Smooth muscle cell (in vitro differentiated cells): ENCODE measurements around the gene DPY19L3. TPM values are rescaled to one million over a fixed set of nuclear protein-coding genes. Genes with fewer than 3 reads are reported as not detected.

Experiments
- DNase-seq: peaks from one replicate; lab custom pipeline; 2025; ENCODE audit not compliant: unreplicated experiment; lab: John Stamatoyannopoulos, UW
- H2AFZ ChIP-seq: fragments of 200-600 bp; sonication (generic); 2 replicates; pipeline ENCODE4 v1.6.0; 2016; ENCODE audit warnings: antibody characterized with exemption, low read depth, mild to moderate bottlenecking
- H3F3A ChIP-seq: fragments of 200-600 bp; sonication (generic); 2 replicates; pipeline ENCODE4 v1.6.0; 2017; ENCODE audit warnings: antibody characterized with exemption, low read depth
- H3K27ac ChIP-seq: fragments of 200-600 bp; sonication (generic); 2 replicates; pipeline ENCODE4 v1.5.1; 2016; ENCODE audit warnings: low read depth, mild to moderate bottlenecking
- H3K27me3 ChIP-seq: fragments of 200-600 bp; sonication (generic); 2 replicates; pipeline ENCODE4 v1.6.1; 2016; ENCODE audit warnings: low read depth, mild to moderate bottlenecking
- H3K36me3 ChIP-seq: fragments of 200-600 bp; sonication (generic); 2 replicates; pipeline ENCODE4 v1.5.1; 2016; ENCODE audit warnings: low read depth
- H3K4me1 ChIP-seq: fragments of 200-600 bp; sonication (generic); 2 replicates; pipeline ENCODE4 v1.5.1; 2016; ENCODE audit warnings: low read depth
- H3K4me2 ChIP-seq: fragments of 200-600 bp; sonication (generic); 2 replicates; pipeline ENCODE4 v1.6.0; 2016; ENCODE audit warnings: mild to moderate bottlenecking
- H3K4me3 ChIP-seq: fragments of 200-600 bp; sonication (generic); 2 replicates; pipeline ENCODE4 v1.5.1; 2016; ENCODE audit warnings: mild to moderate bottlenecking
- H3K79me2 ChIP-seq: fragments of 200-600 bp; sonication (generic); 2 replicates; pipeline ENCODE4 v1.6.0; 2016; ENCODE audit warnings: low read depth, mild to moderate bottlenecking
- H3K9ac ChIP-seq: fragments of 200-600 bp; sonication (generic); 2 replicates; pipeline ENCODE4 v1.6.0; 2016; ENCODE audit warnings: low read depth
- H3K9me3 ChIP-seq: fragments of 200-600 bp; sonication (generic); replicated peaks from 2 replicates; pipeline ENCODE4 v1.5.1; 2016; ENCODE audit warnings: low read depth
- H4K20me1 ChIP-seq: fragments of 200-600 bp; sonication (generic); 2 replicates; pipeline ENCODE4 v1.6.0; 2016; ENCODE audit warnings: low read depth
- WGBS: methylation state at CpG from one replicate; pipeline ENCODE4 v1.1.7; 2016; ENCODE audit warnings: low lambda C conversion rate; 5-methylcytosine and 5-hydroxymethylcytosine counted together
- polyA plus RNA-seq: library from polyadenylated mRNA; unstranded; fragments of >200 nt; fragmentation: Nextera tagmentation; extraction: Ambion mirVana; gene quantifications from 2 replicates; pipeline ENCODE4 v1.2.1, GENCODE V29; 2016
- total RNA-seq: library from RNA; depleted of rRNA; stranded (reverse); fragments of >200 nt; gene quantifications from 2 replicates; pipeline ENCODE4 v1.2.3, GENCODE V29; 2014
- TF ChIP-seq, protein P1 (sequence below): fragments of 200-600 bp; sonication (generic); IDR thresholded peaks from 2 replicates; pipeline ENCODE4 v1.5.1; 2017; ENCODE audit warnings: borderline replicate concordance, mild to moderate bottlenecking, antibody characterized with exemption; ENCODE audit not compliant: insufficient read depth, poor library complexity, severe bottlenecking

The DPY19L3 gene
- total and polyA plus RNA-seq, 2 experiments from 2014 or later, result 5.8 to 50.0 TPM

DNA sequence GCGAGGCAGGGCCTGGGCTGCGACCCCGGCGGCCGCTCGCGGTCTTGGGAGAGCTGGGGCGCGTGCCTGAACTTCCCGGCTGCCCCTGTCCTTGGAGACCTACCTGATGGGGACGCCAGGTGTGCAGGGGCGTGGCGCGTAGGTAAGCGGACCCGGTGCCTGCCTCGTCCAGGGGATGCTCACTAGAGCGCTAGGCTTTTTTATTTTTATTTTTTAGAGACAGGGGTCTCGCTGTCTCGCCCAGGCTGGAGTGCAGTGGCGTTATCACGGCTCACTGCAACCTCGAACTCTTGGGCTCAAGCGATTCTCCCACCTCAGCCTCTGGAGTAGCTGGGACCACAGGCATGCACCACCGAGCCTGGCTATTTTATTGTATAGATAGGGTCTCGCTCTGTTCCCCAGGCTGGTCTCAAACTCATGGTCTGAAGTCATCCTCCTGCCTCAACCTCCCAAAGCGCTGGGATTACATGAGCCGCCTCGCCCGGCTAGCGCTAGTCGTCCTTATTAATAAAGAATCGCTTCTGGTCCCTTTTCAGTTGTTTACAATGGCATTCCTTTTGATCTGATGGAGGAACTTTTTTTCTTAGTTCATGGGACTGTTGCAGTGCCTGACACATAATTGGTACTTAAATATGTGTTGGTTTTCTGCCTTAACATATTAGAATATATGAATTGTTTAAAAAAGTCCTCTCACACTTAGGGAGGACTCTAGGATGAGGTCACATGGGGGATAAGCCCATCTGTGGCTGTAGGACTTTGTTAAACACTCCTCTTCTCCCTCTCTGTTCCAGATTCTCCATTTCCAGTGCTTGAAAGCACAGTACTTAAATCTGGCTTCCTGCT lies 812 bp downstream of the DPY19L3 start:
- H3K4me2 ChIP-seq, result peak overlapping the region; percentile 97
- H3K9me3 ChIP-seq, result no peaks in the 10 kb centered on the region
- no peaks in the 10 kb centered on the region for H3K27me3 ChIP-seq
- 3% methylated on average over 25 of the region's 33 CpGs for WGBS
- H2AFZ ChIP-seq, result peak overlapping the region; percentile 54
- TF ChIP-seq, protein P1, sequence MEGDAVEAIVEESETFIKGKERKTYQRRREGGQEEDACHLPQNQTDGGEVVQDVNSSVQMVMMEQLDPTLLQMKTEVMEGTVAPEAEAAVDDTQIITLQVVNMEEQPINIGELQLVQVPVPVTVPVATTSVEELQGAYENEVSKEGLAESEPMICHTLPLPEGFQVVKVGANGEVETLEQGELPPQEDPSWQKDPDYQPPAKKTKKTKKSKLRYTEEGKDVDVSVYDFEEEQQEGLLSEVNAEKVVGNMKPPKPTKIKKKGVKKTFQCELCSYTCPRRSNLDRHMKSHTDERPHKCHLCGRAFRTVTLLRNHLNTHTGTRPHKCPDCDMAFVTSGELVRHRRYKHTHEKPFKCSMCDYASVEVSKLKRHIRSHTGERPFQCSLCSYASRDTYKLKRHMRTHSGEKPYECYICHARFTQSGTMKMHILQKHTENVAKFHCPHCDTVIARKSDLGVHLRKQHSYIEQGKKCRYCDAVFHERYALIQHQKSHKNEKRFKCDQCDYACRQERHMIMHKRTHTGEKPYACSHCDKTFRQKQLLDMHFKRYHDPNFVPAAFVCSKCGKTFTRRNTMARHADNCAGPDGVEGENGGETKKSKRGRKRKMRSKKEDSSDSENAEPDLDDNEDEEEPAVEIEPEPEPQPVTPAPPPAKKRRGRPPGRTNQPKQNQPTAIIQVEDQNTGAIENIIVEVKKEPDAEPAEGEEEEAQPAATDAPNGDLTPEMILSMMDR, result no peak
- peaks cover 24% of the 10 kb centered on the region for H3K4me1 ChIP-seq
- peak overlapping the region; percentile 17 for H3K27ac ChIP-seq
- peaks cover 11% of the 10 kb centered on the region for H3K79me2 ChIP-seq
- H3K4me3 ChIP-seq, result peak overlapping the region; percentile 95
- peak overlapping the region; percentile 72 for H3K9ac ChIP-seq
- DNase-seq, result no peak
- H3K36me3 ChIP-seq, result peaks cover 18% of the 10 kb centered on the region
- peaks cover 4% of the 10 kb centered on the region for H3F3A ChIP-seq
- H4K20me1 ChIP-seq, result no peaks in the 10 kb centered on the region

GRCh38 chr19:32407004-32407992 lies 1.7 kb downstream of the DPY19L3 start:
- peaks cover 11% of the 10 kb centered on the region for H3K79me2 ChIP-seq
- H3K4me1 ChIP-seq, result peaks cover 24% of the 10 kb centered on the region
- H3K27me3 ChIP-seq, result no peaks in the 10 kb centered on the region
- H3F3A ChIP-seq, result peaks cover 4% of the 10 kb centered on the region
- TF ChIP-seq, protein P1, result no peak
- peak overlapping the region; percentile 17 for H3K27ac ChIP-seq
- H3K4me2 ChIP-seq, result peak overlapping the region; percentile 97
- peak overlapping the region; percentile 95 for H3K4me3 ChIP-seq
- no peaks in the 10 kb centered on the region for H4K20me1 ChIP-seq
- H3K9ac ChIP-seq, result no peak overlapping the region
- H3K36me3 ChIP-seq, result peaks cover 25% of the 10 kb centered on the region
- no peaks in the 10 kb centered on the region for H3K9me3 ChIP-seq
- 79% methylated on average over 19 of the region's 19 CpGs for WGBS
- no peak overlapping the region for H2AFZ ChIP-seq
- DNase-seq, result no peak

GRCh38 chr19:32415246-32415645 lies 9.7 kb downstream of the DPY19L3 start:
- Histone ChIP-seq H4K20me1 (no peaks in the 10 kb centered on the region), H3K79me2 (no peaks in the 10 kb centered on the region), H3K9me3 (no peaks in the 10 kb centered on the region), H3F3A (no peaks in the 10 kb centered on the region), H3K4me3 (no peak overlapping the region), H3K9ac (no peak overlapping the region), H3K27ac (no peak overlapping the region), H3K27me3 (no peaks in the 10 kb centered on the region), H3K36me3 (peaks cover 23% of the 10 kb centered on the region), H2AFZ (no peak overlapping the region), H3K4me1 (no peaks in the 10 kb centered on the region), H3K4me2 (no peak overlapping the region)
- DNase-seq, result no peak
- 96% methylated on average over 5 of the region's 5 CpGs for WGBS
- TF ChIP-seq, protein P1, result no peak
